ENCODE results near the gene CTDSP1. TPM values are rescaled to one million over a fixed set of nuclear protein-coding genes. Genes with fewer than 3 reads are reported as not detected.

The CTDSP1 gene, protein sequence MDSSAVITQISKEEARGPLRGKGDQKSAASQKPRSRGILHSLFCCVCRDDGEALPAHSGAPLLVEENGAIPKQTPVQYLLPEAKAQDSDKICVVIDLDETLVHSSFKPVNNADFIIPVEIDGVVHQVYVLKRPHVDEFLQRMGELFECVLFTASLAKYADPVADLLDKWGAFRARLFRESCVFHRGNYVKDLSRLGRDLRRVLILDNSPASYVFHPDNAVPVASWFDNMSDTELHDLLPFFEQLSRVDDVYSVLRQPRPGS
- 10 to 100 TPM; 43.7 to 78.5 (median 61.8) TPM for polyA plus RNA-seq

DNA sequence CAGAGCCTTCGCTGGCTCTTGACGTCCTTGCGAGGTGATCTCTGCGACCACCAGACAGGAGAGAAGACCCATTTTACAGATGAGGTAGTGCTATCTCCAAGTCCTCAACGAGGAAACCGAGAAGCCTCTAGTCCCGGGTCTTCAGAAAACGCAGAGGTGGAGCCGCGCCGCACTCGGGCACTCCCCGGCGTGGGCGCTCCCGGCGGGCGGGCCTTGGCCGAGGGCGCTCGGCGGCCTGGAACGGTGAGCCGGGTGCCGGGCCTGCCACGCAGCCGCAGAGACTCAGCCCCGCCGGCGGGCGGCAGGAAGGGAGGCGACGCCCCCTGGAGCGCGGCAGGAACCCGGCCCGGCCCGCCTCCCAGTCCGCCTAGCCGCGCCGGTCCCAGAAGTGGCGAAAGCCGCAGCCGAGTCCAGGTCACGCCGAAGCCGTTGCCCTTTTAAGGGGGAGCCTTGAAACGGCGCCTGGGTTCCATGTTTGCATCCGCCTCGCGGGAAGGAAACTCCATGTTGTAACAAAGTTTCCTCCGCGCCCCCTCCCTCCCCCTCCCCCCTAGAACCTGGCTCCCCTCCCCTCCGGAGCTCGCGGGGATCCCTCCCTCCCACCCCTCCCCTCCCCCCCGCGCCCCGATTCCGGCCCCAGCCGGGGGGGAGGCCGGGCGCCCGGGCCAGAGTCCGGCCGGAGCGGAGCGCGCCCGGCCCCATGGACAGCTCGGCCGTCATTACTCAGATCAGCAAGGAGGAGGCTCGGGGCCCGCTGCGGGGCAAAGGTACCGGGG is at the start of gene CTDSP1:
CTDSP1 (plus strand) TSS at position 478 of the 776 bp plus-strand sequence; CDS start at position 701, 223 bp downstream.
- H3K4me3 Mint-ChIP-seq, result peak within 1 kb of the TSS; percentile 94 to 96 (median 94)
- H3K9me3 Mint-ChIP-seq, result no peaks in the 10 kb centered on the region
- H3K36me3 Mint-ChIP-seq, result peaks cover 0 to 10% (median 4%) of the 10 kb centered on the region in 3 donors
- peaks cover 55 to 56% of the 10 kb centered on the region in 2 donors for H3K4me1 Mint-ChIP-seq
- H3K27ac Mint-ChIP-seq, result peak within 1 kb of the TSS; percentile 87 to 95 (median 94)
- DNase-seq, result peak; percentile 94 to 96 (median 95)
- peaks cover 21 to 43% (median 33%) of the 10 kb centered on the region in 3 donors for H3K27me3 Mint-ChIP-seq (ENCODE audit: low read depth in 3 of 3)

DNA sequence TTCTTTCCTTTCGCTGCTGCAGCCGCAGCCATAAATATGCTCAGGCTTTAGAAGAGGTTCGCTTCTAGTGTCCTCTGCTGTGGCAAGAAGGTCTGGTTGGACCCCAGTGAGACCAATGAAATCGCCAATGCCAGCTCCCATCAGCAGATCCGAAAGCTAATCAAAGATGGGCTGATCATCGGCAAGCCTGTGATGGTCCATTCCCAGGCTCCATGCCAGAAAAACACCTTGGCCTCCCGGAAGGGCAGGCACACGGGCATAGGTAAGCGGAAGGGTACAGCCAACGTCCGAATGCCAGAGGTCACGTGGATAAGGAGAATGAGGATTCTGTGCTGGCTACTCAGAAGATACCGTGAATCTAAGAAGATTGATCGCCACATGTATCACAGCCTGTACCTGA is 45.6 kb upstream of the CTDSP1 start:
- no peaks in the 10 kb centered on the region for H3K4me1 Mint-ChIP-seq
- no peak overlapping the region for H3K27ac Mint-ChIP-seq
- no peak for DNase-seq
- no peak overlapping the region for H3K4me3 Mint-ChIP-seq
- H3K27me3 Mint-ChIP-seq (ENCODE audit: low read depth in 3 of 3), result peaks cover 0 to 4% (median 2%) of the 10 kb centered on the region in 3 donors
- H3K9me3 Mint-ChIP-seq, result peaks cover 0 to 11% (median 6%) of the 10 kb centered on the region in 6 donors
- peaks cover 0 to 4% (median 4%) of the 10 kb centered on the region in 3 donors for H3K36me3 Mint-ChIP-seq

DNA sequence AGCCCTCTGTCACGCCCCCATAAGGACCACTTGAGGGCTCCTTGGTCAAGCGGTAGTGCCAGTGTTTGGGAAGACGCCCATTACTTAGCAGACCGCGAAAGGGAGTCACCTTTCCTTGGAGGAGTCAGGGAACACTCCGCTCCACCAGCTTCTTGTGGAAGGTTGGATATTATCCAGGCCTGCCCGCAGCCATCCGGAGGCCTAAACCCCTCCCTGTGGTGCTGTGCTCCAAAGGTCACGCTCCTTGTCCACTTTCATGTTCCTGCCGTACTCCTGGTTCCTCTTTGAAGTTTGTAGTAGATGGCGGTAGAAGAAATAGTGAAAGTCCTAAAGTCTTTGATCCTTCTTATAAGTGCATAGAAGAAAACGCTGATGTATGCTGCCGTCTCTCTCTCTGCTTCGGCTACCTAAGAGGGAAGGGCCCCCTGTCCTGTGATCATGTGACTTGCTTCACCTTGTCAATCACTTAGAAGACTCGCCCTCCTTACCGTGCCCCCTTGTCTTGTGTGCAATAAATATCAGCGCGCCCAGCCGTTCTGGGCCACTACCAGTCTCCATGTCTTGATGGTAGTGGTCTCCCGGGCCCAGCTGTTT is 44.7 kb upstream of the CTDSP1 start:
- peaks cover 0 to 4% (median 2%) of the 10 kb centered on the region in 3 donors for H3K27me3 Mint-ChIP-seq (ENCODE audit: low read depth in 3 of 3)
- no peaks in the 10 kb centered on the region for H3K4me1 Mint-ChIP-seq
- H3K36me3 Mint-ChIP-seq, result peaks cover 0 to 4% (median 4%) of the 10 kb centered on the region in 3 donors
- no peak for DNase-seq
- no peak overlapping the region for H3K4me3 Mint-ChIP-seq
- no peak overlapping the region for H3K27ac Mint-ChIP-seq
- H3K9me3 Mint-ChIP-seq, result peaks cover 0 to 11% (median 6%) of the 10 kb centered on the region in 6 donors

DNA sequence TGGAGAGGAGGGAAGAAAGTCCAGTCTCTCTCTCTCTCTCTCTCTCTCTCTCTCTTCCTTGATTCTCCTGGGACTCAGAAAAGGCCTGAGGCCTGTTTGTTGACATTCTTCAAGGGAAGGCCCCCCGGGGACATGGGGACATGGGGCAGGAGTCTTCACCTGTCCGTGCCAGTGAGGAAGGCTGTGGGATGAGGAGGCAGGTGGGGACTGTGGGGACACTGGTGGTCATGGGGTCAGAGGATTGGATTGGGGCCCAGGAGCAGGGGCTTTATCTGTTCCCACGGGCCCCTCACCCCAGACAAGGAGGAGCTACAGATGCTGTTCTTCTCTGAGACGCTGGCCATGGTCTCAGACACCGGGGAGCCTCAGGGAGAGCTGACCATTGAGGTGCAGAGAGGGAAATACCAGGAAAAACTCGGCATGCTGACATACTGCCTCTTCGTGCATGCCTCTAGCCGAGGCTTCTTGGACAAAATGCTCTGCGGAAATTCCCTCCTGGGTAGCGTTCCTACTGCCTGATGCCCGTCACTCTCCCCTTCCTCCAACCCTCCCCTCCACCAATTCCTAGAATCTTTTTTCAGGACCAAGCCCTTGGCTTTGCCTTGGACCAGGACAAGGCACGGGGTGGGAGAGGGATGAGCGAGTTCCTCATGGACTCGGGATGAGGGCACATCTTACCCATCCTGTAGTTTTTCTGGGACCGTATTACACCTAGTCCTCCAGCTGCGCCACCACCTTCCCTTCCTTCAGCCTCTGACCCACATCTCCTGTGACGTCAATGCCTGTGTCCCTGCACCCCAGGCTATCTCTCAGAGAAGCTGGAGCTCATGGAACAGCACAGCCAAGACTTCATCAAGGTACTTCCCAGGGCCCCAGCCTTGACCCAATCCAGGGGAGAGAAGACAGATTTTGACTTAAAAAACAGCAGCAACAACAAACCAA is 42.2 kb upstream of the CTDSP1 start:
- Mint-ChIP-seq H3K4me1 (no peaks in the 10 kb centered on the region), H3K36me3 (no peaks in the 10 kb centered on the region), H3K4me3 (no peak overlapping the region), H3K9me3 (peaks cover 0 to 3% (median 0%) of the 10 kb centered on the region in 6 donors), H3K27ac (peak overlapping the region in 1 of 6 donors; percentile 12), H3K27me3 (ENCODE audit: low read depth in 3 of 3) (peaks cover 0 to 4% (median 0%) of the 10 kb centered on the region in 3 donors)
- no peak for DNase-seq

DNA sequence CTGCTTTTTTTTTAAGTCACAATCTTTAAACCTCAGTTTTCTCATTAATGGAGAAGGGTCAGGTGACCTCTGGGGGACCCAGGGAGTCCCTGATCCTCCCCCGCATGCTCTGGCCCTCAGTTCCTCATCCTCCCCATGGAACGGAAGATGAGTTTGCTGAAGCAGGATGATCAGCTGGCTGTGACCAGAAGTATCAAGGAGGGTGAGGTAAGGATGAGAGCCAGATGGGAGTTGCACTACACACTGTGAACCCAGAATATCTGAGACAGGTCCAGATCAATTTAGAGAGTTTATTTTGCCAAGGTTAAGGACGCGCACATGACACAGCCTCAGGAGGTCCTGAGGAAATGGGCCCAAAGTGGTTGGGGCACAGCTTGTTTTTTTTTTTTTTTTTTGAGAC is 39.2 kb upstream of the CTDSP1 start:
- no peaks in the 10 kb centered on the region for H3K36me3 Mint-ChIP-seq
- no peak for DNase-seq
- H3K4me3 Mint-ChIP-seq, result no peak overlapping the region
- H3K27ac Mint-ChIP-seq, result no peak overlapping the region
- H3K4me1 Mint-ChIP-seq, result peaks cover 0 to 2% of the 10 kb centered on the region in 2 donors
- H3K27me3 Mint-ChIP-seq (ENCODE audit: low read depth in 3 of 3), result peaks cover 0 to 4% (median 0%) of the 10 kb centered on the region in 3 donors
- H3K9me3 Mint-ChIP-seq, result no peaks in the 10 kb centered on the region

DNA sequence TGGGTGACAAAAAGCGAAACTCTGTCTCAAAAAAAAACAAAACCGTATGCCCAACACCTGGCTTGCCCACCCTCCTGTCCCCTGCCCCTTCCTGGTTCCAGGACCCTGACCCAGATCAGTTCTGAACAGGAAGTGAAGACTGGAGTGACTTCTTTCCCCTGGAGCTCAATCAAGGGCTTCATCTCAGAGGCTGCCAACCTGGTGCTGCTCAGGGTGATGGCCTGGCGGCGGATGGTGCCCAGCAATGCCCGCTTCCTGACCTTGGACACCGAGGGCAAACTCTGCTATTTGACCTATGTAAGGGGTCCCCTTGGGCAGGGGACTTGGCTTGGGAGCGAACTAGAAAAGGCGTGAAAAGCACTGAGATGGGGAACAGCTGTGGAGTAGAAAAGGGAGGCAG is 37.1 kb upstream of the CTDSP1 start:
- Mint-ChIP-seq H3K27ac (peak overlapping the region in 1 of 6 donors; percentile 31), H3K4me1 (peaks cover 7 to 10% of the 10 kb centered on the region in 2 donors), H3K36me3 (no peaks in the 10 kb centered on the region), H3K4me3 (no peak overlapping the region), H3K9me3 (no peaks in the 10 kb centered on the region), H3K27me3 (ENCODE audit: low read depth in 3 of 3) (peaks cover 2 to 4% (median 2%) of the 10 kb centered on the region in 3 donors)
- no peak for DNase-seq

DNA sequence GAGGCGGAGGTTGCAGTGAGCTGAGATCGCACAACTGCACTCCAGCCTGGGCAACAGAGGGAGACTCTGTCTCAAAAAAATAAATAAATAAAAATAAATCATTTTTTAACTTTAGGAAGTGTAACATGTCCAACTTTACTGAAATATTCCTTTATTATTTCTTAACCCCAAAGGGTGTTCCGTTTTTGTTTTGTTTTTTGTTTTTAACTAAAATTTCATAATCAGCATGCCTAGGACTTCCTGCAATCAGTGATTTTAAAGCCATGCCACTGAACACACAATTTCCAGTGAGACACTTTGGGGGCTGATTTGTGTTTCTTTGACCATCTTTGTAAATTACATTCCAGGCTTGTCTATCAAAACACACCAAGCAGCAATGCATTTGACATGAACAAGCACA is 35.9 kb upstream of the CTDSP1 start:
- Mint-ChIP-seq H3K27me3 (ENCODE audit: low read depth in 3 of 3) (peaks cover 2 to 5% (median 2%) of the 10 kb centered on the region in 3 donors), H3K36me3 (no peaks in the 10 kb centered on the region), H3K9me3 (no peaks in the 10 kb centered on the region), H3K4me3 (no peak overlapping the region), H3K4me1 (peaks cover 17 to 18% of the 10 kb centered on the region in 2 donors), H3K27ac (peak overlapping the region in 1 of 6 donors; percentile 12)
- no peak for DNase-seq

DNA sequence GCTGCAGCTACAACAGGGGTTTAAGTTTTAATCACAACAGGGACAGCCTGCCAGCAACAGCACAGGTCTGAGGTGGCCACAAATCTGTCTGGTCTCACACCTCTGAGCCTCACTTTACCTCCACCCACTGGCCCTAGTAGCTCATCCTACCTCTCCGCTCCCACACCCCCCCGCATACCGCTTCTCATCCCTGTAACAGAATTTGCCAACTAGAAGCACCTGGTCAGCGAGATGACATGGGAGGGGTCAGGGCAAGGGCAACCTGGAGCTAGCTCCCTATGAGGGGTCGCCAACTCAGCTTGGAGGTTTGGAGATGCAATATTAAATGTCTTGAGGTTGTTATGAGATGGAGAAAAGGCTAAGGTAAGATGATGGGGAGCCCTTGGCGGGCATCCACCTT is 35.5 kb upstream of the CTDSP1 start:
- Mint-ChIP-seq H3K9me3 (no peaks in the 10 kb centered on the region), H3K4me1 (peaks cover 21 to 22% of the 10 kb centered on the region in 2 donors), H3K4me3 (no peak overlapping the region), H3K27me3 (ENCODE audit: low read depth in 3 of 3) (peaks cover 2 to 5% (median 2%) of the 10 kb centered on the region in 3 donors), H3K36me3 (no peaks in the 10 kb centered on the region), H3K27ac (peak overlapping the region in 2 of 6 donors; percentile 12 to 20)
- DNase-seq, result no peak

DNA sequence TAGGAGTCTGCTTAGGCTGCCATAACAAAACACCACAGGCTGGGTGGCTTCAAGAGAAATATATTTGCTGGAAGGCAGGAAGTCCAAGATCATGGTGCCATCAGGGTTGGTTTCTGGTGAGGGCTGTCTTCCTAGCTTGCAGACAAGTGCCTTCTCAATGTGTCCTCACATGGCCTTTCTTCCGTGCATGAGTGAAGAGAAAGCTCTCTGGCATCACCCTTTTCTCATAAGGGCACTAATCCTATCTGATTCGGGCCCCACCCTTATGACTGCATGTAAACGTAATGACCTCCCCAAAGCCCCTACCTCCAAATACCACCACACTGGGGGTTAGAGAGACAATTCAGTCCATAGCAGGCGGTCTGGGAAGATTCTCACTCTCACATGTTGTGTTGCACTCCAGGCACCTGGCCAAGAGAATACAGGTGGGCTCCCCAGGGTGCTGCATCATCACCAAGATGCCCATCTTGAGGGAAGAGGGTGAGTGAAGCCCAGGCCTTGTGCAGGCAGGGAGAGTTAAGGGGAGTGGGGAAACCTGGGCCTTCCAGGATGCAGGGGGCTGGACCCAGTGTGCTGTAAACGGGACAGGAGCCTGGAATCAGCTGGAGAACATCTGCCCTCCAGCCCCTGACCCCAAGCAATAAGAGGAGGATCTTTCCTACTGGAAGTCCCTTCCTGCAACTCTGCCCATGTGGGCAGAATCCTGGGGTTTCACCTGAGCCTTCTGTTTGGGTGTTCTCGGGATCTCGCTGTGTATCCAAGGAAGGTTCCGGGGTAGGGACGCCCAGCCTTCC is 32.9 kb upstream of the CTDSP1 start:
- no peak for DNase-seq
- Mint-ChIP-seq H3K27ac (peak overlapping the region; percentile 30 to 93 (median 82)), H3K27me3 (ENCODE audit: low read depth in 3 of 3) (peaks cover 2 to 3% (median 2%) of the 10 kb centered on the region in 3 donors), H3K9me3 (no peaks in the 10 kb centered on the region), H3K4me1 (peaks cover 27 to 33% of the 10 kb centered on the region in 2 donors), H3K4me3 (peak overlapping the region; percentile 82 to 89 (median 86)), H3K36me3 (no peaks in the 10 kb centered on the region)

DNA sequence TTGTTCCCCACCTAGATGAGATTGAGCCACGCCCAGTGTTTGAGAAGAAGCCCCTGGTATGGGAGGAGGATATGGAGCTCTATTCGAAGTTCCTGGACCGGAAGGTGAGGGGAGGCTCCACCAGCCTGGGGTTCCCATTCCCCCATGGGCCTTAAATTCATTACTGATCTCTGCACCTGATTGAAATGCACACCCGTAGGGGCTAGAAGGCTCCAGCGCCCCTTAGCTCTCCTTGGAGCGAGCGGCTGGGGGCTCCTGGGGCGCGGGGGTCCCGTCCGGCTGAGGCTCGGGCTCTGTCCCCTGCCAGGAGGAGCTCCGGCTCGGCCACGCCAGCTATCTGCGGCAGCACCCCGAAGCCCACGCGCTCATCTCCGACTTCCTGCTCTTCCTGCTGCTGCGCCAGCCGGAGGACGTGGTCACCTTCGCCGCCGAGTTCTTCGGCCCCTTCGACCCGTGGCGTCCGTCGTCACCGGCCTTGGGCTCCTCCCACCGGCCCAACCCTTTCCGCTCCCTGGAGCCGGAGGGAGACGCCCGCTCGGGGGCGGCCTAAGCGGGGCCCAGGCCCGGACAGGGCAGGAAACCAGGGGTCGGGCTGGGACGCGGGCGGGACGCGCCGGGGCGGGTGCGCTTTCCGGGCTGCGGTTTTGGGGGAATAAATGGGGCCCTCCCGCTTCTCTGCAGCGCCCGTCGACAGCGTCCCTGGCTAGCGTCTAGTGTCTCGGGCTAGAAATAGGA is 32.1 kb upstream of the CTDSP1 start:
- peak; percentile 78 to 83 (median 81) for DNase-seq
- Mint-ChIP-seq H3K27ac (peak overlapping the region; percentile 82 to 96 (median 90)), H3K27me3 (ENCODE audit: low read depth in 3 of 3) (peaks cover 2 to 3% (median 2%) of the 10 kb centered on the region in 3 donors), H3K4me3 (peak overlapping the region; percentile 82 to 89 (median 86)), H3K36me3 (no peaks in the 10 kb centered on the region), H3K4me1 (peaks cover 27 to 33% of the 10 kb centered on the region in 2 donors), H3K9me3 (no peaks in the 10 kb centered on the region)

DNA sequence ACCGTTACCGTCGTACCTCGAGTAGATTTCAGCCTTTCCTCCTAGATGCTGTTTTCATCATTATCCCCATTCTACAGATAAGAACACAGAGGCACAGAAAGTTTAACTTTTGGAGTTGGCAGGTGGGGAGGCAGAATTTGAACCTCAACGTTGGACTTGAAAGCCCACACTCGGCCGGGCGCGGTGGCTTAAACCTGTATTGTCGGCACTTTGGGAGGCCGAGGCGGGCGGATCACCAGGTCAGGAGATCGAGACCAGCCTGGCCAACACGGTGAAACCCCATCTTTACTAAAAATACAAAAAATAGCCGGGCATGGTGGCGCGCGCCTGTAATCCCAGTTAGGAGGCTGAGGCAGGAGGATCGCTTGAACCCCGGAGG is 31.5 kb upstream of the CTDSP1 start:
- H3K36me3 Mint-ChIP-seq, result no peaks in the 10 kb centered on the region
- peak overlapping the region; percentile 82 to 96 (median 90) for H3K27ac Mint-ChIP-seq
- DNase-seq, result no peak
- H3K27me3 Mint-ChIP-seq (ENCODE audit: low read depth in 3 of 3), result peaks cover 2 to 3% (median 2%) of the 10 kb centered on the region in 3 donors
- H3K9me3 Mint-ChIP-seq, result no peaks in the 10 kb centered on the region
- H3K4me3 Mint-ChIP-seq, result peak overlapping the region; percentile 82 to 89 (median 86)
- H3K4me1 Mint-ChIP-seq, result peaks cover 27 to 33% of the 10 kb centered on the region in 2 donors

All from immature natural killer cell (primary cell).